Keratinocyte (primary cell): Measurements from ENCODE around the gene IVL.

Source experiments
- EZH2 ChIP-seq: IDR thresholded peaks from one replicate; pipeline ENCODE4 v1.6.1; 2012; ENCODE audit warnings: inconsistent platforms, mild to moderate bottlenecking, low read length, moderate library complexity
- TF ChIP-seq, protein P1 (sequence below), 3 experiments: IDR thresholded peaks in 1 of 3; conservative IDR thresholded peaks in 1 of 3; optimal IDR thresholded peaks in 1 of 3; 2 replicates in 2 of 3; 3 replicates in 1 of 3; pipeline versions ENCODE3 to v1.5.1; 2011; ENCODE audit warnings: low read length in 3 of 3, mild to moderate bottlenecking in 3 of 3, moderate library complexity in 2 of 3, control low read depth in 1 of 3, inconsistent platforms in 1 of 3; ENCODE audit not compliant: insufficient read depth in 2 of 3; ENCODE audit errors: extremely low read depth in 1 of 3

DNA sequence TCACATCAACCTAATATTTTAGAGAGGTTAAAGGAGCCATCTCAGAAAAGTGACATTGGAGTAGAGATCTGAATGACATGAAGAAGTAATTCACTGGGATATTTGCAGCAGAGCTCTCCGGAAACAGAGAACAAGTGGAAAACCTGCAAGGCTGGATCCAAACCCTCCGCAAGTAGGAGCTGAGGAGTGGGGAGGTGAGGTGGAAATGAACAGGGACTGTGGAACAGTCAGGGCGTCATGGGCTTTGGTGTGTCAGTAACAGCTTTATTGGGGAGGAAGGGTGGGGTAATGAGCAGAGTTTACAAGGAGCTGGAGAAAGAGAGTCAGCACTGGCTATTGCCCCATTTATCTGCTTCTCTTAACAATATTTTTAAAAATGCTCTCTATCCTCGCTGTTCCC is 9.3 kb upstream of the IVL start:
- TF ChIP-seq, protein P1, sequence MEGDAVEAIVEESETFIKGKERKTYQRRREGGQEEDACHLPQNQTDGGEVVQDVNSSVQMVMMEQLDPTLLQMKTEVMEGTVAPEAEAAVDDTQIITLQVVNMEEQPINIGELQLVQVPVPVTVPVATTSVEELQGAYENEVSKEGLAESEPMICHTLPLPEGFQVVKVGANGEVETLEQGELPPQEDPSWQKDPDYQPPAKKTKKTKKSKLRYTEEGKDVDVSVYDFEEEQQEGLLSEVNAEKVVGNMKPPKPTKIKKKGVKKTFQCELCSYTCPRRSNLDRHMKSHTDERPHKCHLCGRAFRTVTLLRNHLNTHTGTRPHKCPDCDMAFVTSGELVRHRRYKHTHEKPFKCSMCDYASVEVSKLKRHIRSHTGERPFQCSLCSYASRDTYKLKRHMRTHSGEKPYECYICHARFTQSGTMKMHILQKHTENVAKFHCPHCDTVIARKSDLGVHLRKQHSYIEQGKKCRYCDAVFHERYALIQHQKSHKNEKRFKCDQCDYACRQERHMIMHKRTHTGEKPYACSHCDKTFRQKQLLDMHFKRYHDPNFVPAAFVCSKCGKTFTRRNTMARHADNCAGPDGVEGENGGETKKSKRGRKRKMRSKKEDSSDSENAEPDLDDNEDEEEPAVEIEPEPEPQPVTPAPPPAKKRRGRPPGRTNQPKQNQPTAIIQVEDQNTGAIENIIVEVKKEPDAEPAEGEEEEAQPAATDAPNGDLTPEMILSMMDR (optimal IDR thresholded peaks at IDR 0.05 in 1 of 3, IDR thresholded peaks at IDR 0.05 in 1 of 3, conservative IDR thresholded peaks at IDR 0.05 in 1 of 3; ENCODE audit: extremely low read depth in 1 of 3, insufficient read depth in 2 of 3, low read length in 3 of 3) = no peak
- no peak for TF ChIP-seq EZH2
